ENCODE data around the gene MAD1L1.

The MAD1L1 gene

GRCh38 chr7:2274666-2275065 is 41.9 kb upstream of the MAD1L1 start:
- TF ChIP-seq CTCF (conservative IDR thresholded peaks at IDR 0.05; ENCODE audit: low read depth, low read length) = no peak
- Histone ChIP-seq H3K4me2 (no peak overlapping the region), H3K27ac (no peak overlapping the region), H3K4me1 (ENCODE audit: low read depth, poor library complexity, severe bottlenecking) (no peaks in the 10 kb centered on the region), H4K20me1 (ENCODE audit: insufficient read depth) (no peaks in the 10 kb centered on the region), H3K79me2 (ENCODE audit: insufficient read depth, low read depth) (no peaks in the 10 kb centered on the region), H3K9ac (no peak overlapping the region), H3K4me3 (IDR thresholded peaks at IDR 0.05; ENCODE audit: insufficient read depth, low read depth, low read length) (no peak overlapping the region), H2AFZ (ENCODE audit: low read depth) (no peak overlapping the region), H3K27me3 (ENCODE audit: insufficient read depth, low read depth) (no peaks in the 10 kb centered on the region), H3K36me3 (ENCODE audit: insufficient read depth) (no peaks in the 10 kb centered on the region)

GRCh38 chr7:2273866-2274265 is 41.1 kb upstream of the MAD1L1 start:
- Histone ChIP-seq H3K27ac (no peak overlapping the region), H3K4me3 (IDR thresholded peaks at IDR 0.05; ENCODE audit: insufficient read depth, low read depth, low read length) (no peak overlapping the region), H3K4me1 (ENCODE audit: low read depth, poor library complexity, severe bottlenecking) (no peaks in the 10 kb centered on the region), H3K27me3 (ENCODE audit: insufficient read depth, low read depth) (no peaks in the 10 kb centered on the region), H3K36me3 (ENCODE audit: insufficient read depth) (no peaks in the 10 kb centered on the region), H3K4me2 (no peak overlapping the region), H3K79me2 (ENCODE audit: insufficient read depth, low read depth) (no peaks in the 10 kb centered on the region), H3K9ac (no peak overlapping the region), H4K20me1 (ENCODE audit: insufficient read depth) (no peaks in the 10 kb centered on the region), H2AFZ (ENCODE audit: low read depth) (no peak overlapping the region)
- TF ChIP-seq CTCF (conservative IDR thresholded peaks at IDR 0.05; ENCODE audit: low read depth, low read length) = no peak

GRCh38 chr7:2272031-2272430 is 39.3 kb upstream of the MAD1L1 start:
- Histone ChIP-seq H3K9ac (no peak overlapping the region), H3K79me2 (ENCODE audit: insufficient read depth, low read depth) (no peaks in the 10 kb centered on the region), H2AFZ (ENCODE audit: low read depth) (no peak overlapping the region), H3K36me3 (ENCODE audit: insufficient read depth) (no peaks in the 10 kb centered on the region), H3K27ac (no peak overlapping the region), H4K20me1 (ENCODE audit: insufficient read depth) (no peaks in the 10 kb centered on the region), H3K4me3 (IDR thresholded peaks at IDR 0.05; ENCODE audit: insufficient read depth, low read depth, low read length) (no peak overlapping the region), H3K4me1 (ENCODE audit: low read depth, poor library complexity, severe bottlenecking) (no peaks in the 10 kb centered on the region), H3K27me3 (ENCODE audit: insufficient read depth, low read depth) (no peaks in the 10 kb centered on the region), H3K4me2 (no peak overlapping the region)
- TF ChIP-seq CTCF (conservative IDR thresholded peaks at IDR 0.05; ENCODE audit: low read depth, low read length) = no peak

GRCh38 chr7:2271273-2272026 is 38.7 kb upstream of the MAD1L1 start:
- Histone ChIP-seq H3K36me3 (ENCODE audit: insufficient read depth) (no peaks in the 10 kb centered on the region), H3K4me3 (IDR thresholded peaks at IDR 0.05; ENCODE audit: insufficient read depth, low read depth, low read length) (no peak overlapping the region), H3K27ac (no peak overlapping the region), H3K27me3 (ENCODE audit: insufficient read depth, low read depth) (no peaks in the 10 kb centered on the region), H3K79me2 (ENCODE audit: insufficient read depth, low read depth) (no peaks in the 10 kb centered on the region), H4K20me1 (ENCODE audit: insufficient read depth) (no peaks in the 10 kb centered on the region; the same call in 1 of the 2 replicates), H3K4me2 (no peak overlapping the region), H3K9ac (no peak overlapping the region), H2AFZ (ENCODE audit: low read depth) (no peak overlapping the region), H3K4me1 (ENCODE audit: low read depth, poor library complexity, severe bottlenecking) (no peaks in the 10 kb centered on the region)
- TF ChIP-seq CTCF (conservative IDR thresholded peaks at IDR 0.05; ENCODE audit: low read depth, low read length) = no peak
